GM20431 (cell line): Measurements from ENCODE around the gene MFN2.
"Not testable (repeated sequence)": the region's sequence is repeated elsewhere in the genome, so short reads cannot be mapped to it uniquely, and the experiment has no call there.

ENCODE experiments used
- in situ Hi-C: fragments of 300-500 bp; cut with MseI, MboI; formaldehyde crosslinking; loops from one replicate; pipeline ENCODE4 v1.15.0; 2020; ENCODE audit warnings: low sequenced_read_pairs; ENCODE audit not compliant: unreplicated experiment

The MFN2 gene

GRCh38 chr1:11991969-11992676 is 11.9 kb downstream of the MFN2 start:
- in situ Hi-C loops, result no loop called here

GRCh38 chr1:11997081-11997850 is 17.0 kb downstream of the MFN2 start:
- in situ Hi-C loops, result no loop called here

- in situ Hi-C loops, result no loop called here
These were observed 18.4 kb downstream of the MFN2 start for GRCh38 chr1:11998636-11999035.

- in situ Hi-C loops, result no loop called here
These were observed 19.0 kb downstream of the MFN2 start for GRCh38 chr1:11999236-11999635.

GRCh38 chr1:12001249-12001917 is 21.1 kb downstream of the MFN2 start:
- in situ Hi-C loops, result no loop called here

GRCh38 chr1:12001996-12002493 is 21.8 kb downstream of the MFN2 start:
- in situ Hi-C loops, result no loop called here

- in situ Hi-C loops, result no loop called here
These were observed 23.5 kb downstream of the MFN2 start for GRCh38 chr1:12003762-12004161.

- in situ Hi-C loops, result no loop called here
These were observed 25.4 kb downstream of the MFN2 start for GRCh38 chr1:12005488-12006166.

- in situ Hi-C loops, result no loop called here
These were observed 26.1 kb downstream of the MFN2 start for GRCh38 chr1:12006167-12006921.

- in situ Hi-C loops, result no loop called here
These were observed 27.0 kb downstream of the MFN2 start for GRCh38 chr1:12007204-12007603.

- in situ Hi-C loops, result not testable (repeated sequence)
These were observed 28.1 kb downstream of the MFN2 start for GRCh38 chr1:12008355-12008754.

GRCh38 chr1:12009318-12009947 is 29.2 kb downstream of the MFN2 start:
- in situ Hi-C loops, result no loop called here

GRCh38 chr1:12010746-12011570 is 30.7 kb downstream of the MFN2 start:
- in situ Hi-C loops, result no loop called here

GRCh38 chr1:12011998-12012397 is 31.8 kb downstream of the MFN2 start:
- in situ Hi-C loops, result no loop called here

GRCh38 chr1:12012560-12013316 is 32.5 kb downstream of the MFN2 start:
- in situ Hi-C loops, result no loop called here

- in situ Hi-C loops, result no loop called here
These were observed 34.1 kb downstream of the MFN2 start for GRCh38 chr1:12014141-12014991.

GRCh38 chr1:12015001-12015491 is 34.8 kb downstream of the MFN2 start:
- in situ Hi-C loops, result no loop called here
